ENCODE measurements around the gene MYF5.

MYF5 gene

GRCh38 chr12:80708259-80708974 lies 8.3 kb upstream of the MYF5 start:
- TF ChIP-seq CTCF (conservative IDR thresholded peaks at IDR 0.05) (no peak), ZFX (IDR thresholded peaks at IDR 0.05) (no peak)
- H3K27ac ChIP-seq, result peak overlapping the region; percentile 8; the same call in 1 of the 2 replicates

- TF ChIP-seq ZFX (IDR thresholded peaks at IDR 0.05) (no peak), CTCF (conservative IDR thresholded peaks at IDR 0.05) (no peak)
- peak overlapping the region; percentile 8; the same call in 1 of the 2 replicates for H3K27ac ChIP-seq
Measured at GRCh38 chr12:80708975-80709328, 7.8 kb upstream of the MYF5 start.

- TF ChIP-seq CTCF (conservative IDR thresholded peaks at IDR 0.05) (peak; percentile 38), ZFX (IDR thresholded peaks at IDR 0.05) (no peak)
- H3K27ac ChIP-seq, result peak overlapping the region; percentile 95
Measured at GRCh38 chr12:80709811-80710726, 6.6 kb upstream of the MYF5 start.

- H3K27ac ChIP-seq, result peak overlapping the region; percentile 95
- peak; percentile 17 for TF ChIP-seq CTCF (conservative IDR thresholded peaks at IDR 0.05)
- TF ChIP-seq ZFX (IDR thresholded peaks at IDR 0.05), result no peak
Measured at GRCh38 chr12:80710727-80711449, 5.8 kb upstream of the MYF5 start.

- H3K27ac ChIP-seq, result no peak overlapping the region
- TF ChIP-seq ZFX (IDR thresholded peaks at IDR 0.05), result no peak
- TF ChIP-seq CTCF (conservative IDR thresholded peaks at IDR 0.05), result no peak
Measured at GRCh38 chr12:80711866-80712265, 4.8 kb upstream of the MYF5 start.

- peak overlapping the region; percentile 55; the same call in 1 of the 2 replicates for H3K27ac ChIP-seq
- TF ChIP-seq CTCF (conservative IDR thresholded peaks at IDR 0.05) (no peak), ZFX (IDR thresholded peaks at IDR 0.05) (no peak)
Measured at GRCh38 chr12:80712866-80713265, 3.8 kb upstream of the MYF5 start.

All from C4-2B (cell line).